GM21515 (cell line): Measurements from ENCODE around the gene CD3D.

Source experiments
- ATAC-seq: cut with Tn5 transposase; IDR thresholded peaks from one replicate; pipeline ENCODE4 v1.9.1; 2021; ENCODE audit not compliant: unreplicated experiment

The CD3D gene

GRCh38 chr11:118342503-118343161 lies at the start of gene CD3D:
CD3D (minus strand) TSS chr11:118342705; CDS start chr11:118342607, 98 bp downstream.
- ATAC-seq: no peak

- ATAC-seq: no peak
Measured at GRCh38 chr11:118383657-118384056, 41.2 kb upstream of the CD3D start.

- ATAC-seq: no peak
Measured at GRCh38 chr11:118382954-118383353, 40.4 kb upstream of the CD3D start.

GRCh38 chr11:118380571-118380970 lies 38.1 kb upstream of the CD3D start:
- ATAC-seq: no peak

GRCh38 chr11:118379497-118379896 lies 37.0 kb upstream of the CD3D start:
- no peak for ATAC-seq

- no peak for ATAC-seq
Measured at GRCh38 chr11:118375978-118376377, 33.5 kb upstream of the CD3D start.

- no peak for ATAC-seq
Measured at GRCh38 chr11:118374729-118375128, 32.2 kb upstream of the CD3D start.

GRCh38 chr11:118373871-118374270 lies 31.4 kb upstream of the CD3D start:
- ATAC-seq: no peak

GRCh38 chr11:118373263-118373662 lies 30.8 kb upstream of the CD3D start:
- ATAC-seq: no peak

GRCh38 chr11:118370774-118371173 lies 28.3 kb upstream of the CD3D start:
- ATAC-seq: no peak

GRCh38 chr11:118366287-118366686 lies 23.8 kb upstream of the CD3D start:
- no peak for ATAC-seq

GRCh38 chr11:118364956-118365615 lies 22.6 kb upstream of the CD3D start:
- ATAC-seq: no peak

- ATAC-seq: peak; percentile 93
Measured at GRCh38 chr11:118359295-118359958, 16.9 kb upstream of the CD3D start, which contains the start of gene UBE4A. UBE4A (plus strand) TSS chr11:118359600; CDS start chr11:118365081, 5,481 bp downstream.

GRCh38 chr11:118358071-118358470 lies 15.6 kb upstream of the CD3D start:
- no peak for ATAC-seq

GRCh38 chr11:118353084-118353710 lies 10.7 kb upstream of the CD3D start:
- no peak for ATAC-seq

GRCh38 chr11:118349475-118349874 lies 7.0 kb upstream of the CD3D start:
- ATAC-seq: no peak

- ATAC-seq: no peak
Measured at GRCh38 chr11:118343981-118344515, 1.5 kb upstream of the CD3D start, which contains the start of gene CD3G. CD3G (plus strand) TSS chr11:118344344; CDS start chr11:118344424, 80 bp downstream.

- ATAC-seq: no peak
Measured at GRCh38 chr11:118343248-118343647, 743 bp upstream of the CD3D start.

- no peak for ATAC-seq
Measured at GRCh38 chr11:118341815-118342489, 553 bp downstream of the CD3D start.

- no peak for ATAC-seq
Measured at GRCh38 chr11:118341261-118341660, 1.2 kb downstream of the CD3D start.

- no peak for ATAC-seq
Measured at GRCh38 chr11:118340449-118340848, 2.1 kb downstream of the CD3D start.
